HG03039 (cell line): ENCODE results near the gene U2AF2.

Experiments
- ATAC-seq: cut with Tn5 transposase; IDR thresholded peaks from one replicate; pipeline ENCODE4 v1.9.1; 2021; ENCODE audit warnings: mild to moderate bottlenecking, moderate library complexity; ENCODE audit not compliant: unreplicated experiment

The U2AF2 gene

DNA sequence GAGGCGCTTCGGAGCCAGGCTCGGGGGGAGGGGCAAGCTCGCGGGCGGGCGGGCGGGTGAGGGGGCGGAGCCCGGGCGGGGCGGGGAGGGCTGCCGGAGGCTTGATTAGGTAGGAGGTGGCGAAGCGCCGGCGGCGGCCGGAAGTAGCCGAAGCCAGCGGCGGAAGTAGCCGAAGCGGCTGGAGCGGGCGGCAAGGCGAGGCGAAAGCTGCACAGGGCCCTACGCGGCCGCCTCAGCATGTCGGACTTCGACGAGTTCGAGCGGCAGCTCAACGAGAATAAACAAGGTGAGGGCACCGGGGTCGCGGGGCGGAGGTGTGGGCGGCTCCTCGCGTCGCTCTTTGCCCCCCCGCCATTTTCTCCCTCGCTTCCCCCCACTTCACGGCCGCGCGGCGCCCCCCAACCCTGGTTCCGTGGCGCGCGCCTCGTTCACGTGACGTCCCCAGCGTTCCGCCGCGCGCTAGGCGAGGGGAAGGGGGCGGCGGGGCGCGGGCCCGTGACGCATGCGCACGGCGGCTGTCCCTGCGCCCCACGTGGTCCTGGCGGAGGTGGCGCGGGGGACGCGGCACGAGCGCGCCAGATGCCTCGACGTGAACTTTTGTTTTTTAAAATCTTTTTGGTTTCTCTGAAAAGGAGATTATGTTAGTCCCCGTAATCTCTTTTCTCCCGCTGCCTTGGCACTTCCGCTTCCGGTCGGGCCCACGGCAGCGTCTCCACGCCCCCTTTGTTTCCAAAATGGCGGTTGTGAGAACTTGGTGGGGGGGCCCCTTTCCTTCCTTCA, at the start of gene U2AF2:
U2AF2 (plus strand) TSS at position 168 of the 780 bp plus-strand sequence; CDS start at position 238, 70 bp downstream.
- peak; percentile 27 for ATAC-seq

DNA sequence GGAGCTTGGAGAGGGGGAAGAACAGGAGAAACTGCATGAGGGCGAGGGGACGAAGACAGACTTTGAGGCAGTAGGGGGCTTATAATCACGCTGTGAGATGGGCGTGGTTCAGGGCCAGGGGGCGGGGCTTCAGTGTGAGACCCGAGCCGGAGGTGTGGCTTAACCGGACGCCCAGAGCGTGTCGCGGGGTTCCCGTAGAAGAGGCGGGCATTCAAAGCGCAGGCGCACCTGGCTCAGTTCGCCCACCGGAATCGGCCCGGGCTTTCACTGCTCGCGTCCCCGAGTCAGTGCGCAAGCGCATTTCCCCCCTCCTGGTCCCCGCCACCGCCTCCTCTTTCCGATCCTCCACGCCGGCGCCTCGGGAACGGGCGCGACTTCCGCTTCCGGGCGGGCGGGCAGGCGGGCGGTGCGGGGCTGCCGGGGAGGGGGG, 49.6 kb upstream of the U2AF2 start:
- peak; percentile 65 for ATAC-seq

DNA sequence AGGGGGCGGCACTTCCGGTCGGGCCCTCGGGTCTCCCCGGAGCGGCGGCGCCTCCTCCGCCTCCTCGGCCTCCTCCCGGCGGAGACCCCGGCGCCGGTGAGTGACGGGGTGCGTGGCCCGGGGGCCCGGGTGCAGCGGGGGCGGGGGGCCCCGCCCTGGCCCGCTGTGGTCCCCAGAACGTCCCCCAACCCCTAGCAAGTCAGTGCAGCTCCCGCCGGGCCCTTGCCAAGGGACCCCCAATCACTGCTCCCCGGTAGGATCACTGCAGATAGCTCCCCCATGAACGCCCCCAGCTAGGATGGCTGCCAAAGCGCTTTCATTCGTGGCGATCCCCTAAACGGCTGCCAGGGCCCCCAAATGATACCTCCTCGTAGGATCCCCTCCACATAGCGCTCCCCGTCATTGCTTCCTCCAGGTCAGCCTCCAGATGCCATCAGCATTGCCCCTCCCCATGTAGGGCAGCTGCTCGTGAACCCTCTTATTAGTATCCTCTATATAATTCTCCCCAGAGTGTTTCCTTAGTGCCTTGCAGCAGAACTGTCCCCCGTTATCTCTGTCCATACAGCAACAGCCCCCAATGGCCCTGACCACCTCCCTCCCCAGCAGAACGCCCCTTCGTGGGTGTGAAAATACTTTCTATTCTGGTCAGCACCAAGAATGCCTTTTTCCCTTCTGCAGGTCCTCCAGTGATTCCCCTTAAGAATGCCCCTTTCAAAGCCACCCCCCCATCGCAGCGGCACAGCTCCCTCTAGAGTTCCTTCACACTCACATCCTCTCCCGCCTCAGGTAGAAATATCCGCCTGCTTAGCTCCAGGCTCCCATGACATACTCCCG, 49.0 kb upstream of the U2AF2 start, which contains the start of gene ZNF865:
ZNF865 (plus strand) TSS at position 11 of the 834 bp plus-strand sequence. CDS start 7,972 bp downstream, outside the sequence.
- peak; percentile 12 for ATAC-seq

DNA sequence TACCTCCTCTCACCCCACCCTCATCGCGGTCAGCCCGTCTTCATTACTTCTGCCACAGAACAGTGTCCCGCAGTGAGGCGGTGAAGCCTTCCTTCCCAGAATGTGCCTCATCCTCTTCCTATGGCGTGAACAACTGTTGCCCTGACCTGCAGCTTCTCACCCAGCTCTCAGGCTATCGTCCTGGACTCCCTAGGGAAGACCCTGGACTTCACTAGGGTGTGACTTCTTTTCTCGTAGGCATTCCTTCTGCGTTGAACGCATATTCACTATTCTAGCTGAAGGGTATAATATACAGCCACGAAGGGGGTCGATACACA, 48.4 kb upstream of the U2AF2 start:
- ATAC-seq = no peak

DNA sequence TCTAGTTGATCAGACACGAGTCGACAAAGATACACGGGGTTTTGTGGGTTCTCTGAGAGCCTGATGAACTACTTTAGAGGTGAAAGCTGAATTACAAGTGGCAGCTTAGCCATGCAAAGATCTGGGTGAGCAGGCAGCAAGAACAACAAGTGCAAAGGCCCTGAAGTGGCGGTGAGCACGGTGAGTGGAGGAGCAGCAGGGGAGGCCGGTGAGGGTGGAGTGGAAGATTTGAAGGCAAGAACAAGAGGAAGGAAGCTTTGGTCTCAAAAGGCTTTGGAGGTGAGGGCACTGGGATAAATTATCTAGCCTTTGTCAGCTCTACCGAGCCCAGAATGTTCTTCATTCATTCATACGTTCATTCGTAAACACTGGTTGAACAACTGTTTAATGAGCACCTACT, 48.0 kb upstream of the U2AF2 start:
- no peak for ATAC-seq

DNA sequence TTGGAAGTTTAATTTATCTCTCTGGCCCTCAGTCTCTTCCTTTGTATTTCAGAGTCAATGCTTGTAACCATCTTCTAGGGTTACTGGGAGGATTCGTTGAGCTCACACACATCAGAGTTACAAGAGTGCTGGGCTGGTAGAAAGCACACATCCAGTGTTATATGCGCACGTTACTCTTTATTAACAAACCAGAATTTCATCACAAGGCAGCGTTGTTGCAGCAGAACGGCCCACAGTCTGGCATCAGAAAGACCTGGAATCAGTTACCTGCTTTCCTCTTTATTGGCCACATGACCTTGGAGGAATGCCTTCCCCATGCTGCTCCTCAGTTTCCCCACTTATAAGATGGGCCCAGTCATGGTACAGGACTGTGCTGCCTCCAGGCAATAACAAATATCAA, 45.5 kb upstream of the U2AF2 start:
- no peak for ATAC-seq

DNA sequence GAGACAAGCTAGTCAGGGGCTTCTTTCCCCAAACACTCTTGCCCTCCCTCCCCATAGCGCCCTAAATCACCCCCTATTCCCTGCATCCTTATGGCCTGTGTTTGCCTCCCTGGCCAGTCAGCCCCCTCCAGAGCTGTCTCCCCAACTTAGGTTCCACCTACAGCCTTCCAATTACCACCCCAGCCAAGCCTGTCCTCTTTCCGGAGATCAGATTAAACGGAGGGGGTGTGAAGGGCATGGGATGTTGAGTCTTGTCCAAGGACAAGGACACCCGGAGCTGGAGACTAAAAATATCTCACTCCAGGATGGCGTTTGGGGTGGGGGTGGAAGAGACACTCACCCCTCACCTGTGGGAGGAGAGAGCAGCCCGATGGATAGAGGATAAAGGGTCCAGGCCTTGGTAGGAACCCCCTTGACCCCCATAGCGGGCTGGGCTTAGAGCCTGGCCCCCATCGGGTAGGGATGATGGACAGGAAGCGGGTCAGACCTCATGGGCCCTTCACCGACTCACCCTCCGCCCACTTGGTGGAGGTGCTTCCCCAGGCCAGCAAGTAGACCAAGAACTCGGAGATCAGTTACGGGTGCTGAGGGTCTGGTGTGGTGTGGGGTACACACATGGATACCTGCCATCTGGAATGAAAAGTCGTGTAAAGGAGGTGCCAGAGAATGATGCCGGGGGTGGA, 43.4 kb upstream of the U2AF2 start:
- ATAC-seq = no peak

DNA sequence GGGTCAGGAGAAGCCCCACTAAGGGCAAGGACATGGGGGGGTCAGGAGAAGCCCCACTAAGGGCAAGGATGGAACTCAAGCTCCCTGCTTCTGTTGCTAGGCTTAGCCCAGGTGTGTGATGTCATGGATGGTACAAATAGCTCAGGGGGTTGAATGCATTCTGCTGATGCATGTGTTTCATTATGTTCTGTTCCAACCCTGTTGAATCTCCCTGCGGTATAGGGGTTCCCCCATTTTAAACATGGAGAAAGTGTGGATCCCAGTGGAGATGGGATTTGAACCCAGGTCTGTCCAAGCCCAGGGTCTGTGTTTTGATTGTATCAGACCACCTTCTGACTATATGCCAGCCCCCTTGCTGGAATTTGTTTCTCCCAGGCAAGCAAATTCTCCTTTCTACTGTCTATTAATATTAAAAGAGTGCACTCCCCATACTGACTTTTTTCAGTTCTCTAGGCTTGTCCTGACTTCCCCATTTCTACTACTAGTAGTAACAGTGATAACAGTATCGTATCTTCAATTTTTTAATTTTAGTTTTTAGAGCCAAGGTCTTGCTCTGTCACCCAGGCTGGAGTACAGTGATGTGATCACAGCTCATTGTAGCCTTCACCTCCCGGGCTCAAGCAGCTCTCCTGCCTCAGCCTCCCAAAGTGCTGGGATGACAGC, 42.7 kb upstream of the U2AF2 start:
- ATAC-seq = no peak

DNA sequence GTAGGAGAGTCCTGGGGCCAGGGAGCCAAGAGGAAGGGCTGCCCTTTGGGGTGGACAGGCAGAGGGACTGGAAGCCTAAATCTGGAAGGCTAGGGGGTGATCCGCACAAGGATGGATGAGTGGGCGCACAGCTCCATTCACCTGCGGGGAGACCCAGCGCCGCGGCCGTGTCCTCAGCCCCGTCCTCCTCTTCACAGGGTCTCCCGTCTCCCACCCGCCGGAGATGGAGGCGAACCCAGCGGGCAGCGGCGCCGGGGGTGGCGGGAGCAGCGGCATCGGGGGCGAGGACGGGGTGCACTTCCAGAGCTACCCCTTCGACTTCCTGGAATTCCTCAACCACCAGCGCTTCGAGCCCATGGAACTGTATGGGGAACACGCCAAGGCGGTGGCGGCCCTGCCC, 41.4 kb upstream of the U2AF2 start:
- no peak for ATAC-seq

DNA sequence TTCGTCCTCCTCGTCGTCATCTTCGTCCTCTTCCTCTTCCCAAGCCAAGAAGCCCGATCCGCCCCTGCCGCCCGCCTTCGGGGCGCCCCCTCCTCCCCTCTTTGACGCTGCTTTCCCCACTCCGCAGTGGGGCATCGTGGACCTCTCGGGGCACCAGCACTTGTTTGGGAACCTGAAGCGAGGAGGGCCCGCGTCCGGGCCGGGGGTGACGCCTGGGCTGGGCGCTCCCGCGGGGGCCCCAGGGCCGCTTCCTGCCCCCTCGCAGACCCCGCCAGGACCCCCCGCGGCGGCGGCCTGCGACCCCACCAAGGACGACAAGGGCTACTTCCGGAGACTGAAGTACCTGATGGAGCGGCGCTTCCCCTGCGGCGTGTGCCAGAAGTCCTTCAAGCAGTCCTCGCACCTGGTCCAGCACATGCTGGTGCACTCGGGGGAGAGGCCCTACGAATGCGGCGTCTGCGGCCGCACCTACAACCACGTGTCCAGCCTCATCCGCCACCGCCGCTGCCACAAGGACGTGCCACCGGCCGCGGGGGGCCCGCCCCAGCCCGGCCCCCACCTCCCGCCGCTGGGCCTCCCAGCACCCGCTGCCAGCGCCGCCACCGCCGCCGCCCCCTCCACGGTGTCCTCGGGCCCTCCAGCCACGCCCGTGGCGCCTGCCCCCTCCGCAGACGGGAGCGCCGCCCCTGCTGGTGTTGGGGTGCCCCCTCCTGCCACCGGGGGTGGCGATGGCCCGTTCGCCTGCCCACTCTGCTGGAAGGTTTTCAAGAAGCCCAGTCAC, 40.7 kb upstream of the U2AF2 start:
- ATAC-seq = no peak

DNA sequence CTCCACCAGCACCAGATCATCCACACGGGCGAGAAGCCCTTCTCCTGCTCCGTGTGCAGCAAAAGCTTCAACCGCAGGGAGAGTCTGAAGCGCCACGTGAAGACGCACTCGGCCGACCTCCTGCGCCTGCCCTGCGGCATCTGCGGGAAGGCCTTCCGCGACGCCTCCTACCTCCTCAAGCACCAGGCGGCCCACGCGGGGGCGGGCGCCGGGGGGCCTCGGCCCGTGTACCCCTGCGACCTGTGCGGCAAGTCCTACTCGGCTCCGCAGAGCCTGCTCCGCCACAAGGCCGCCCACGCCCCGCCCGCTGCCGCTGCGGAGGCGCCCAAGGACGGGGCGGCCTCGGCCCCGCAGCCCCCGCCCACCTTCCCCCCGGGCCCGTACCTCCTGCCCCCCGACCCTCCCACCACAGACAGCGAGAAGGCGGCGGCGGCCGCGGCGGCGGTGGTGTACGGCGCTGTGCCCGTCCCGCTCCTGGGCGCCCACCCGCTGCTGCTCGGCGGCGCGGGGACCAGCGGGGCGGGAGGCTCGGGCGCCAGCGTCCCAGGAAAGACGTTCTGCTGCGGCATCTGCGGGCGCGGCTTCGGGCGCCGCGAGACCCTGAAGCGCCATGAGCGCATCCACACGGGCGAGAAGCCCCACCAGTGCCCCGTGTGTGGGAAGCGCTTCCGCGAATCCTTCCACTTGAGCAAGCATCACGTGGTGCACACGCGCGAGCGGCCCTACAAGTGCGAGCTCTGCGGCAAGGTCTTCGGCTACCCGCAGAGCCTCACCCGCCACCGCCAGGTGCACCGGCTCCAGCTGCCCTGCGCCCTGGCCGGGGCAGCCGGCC, 39.9 kb upstream of the U2AF2 start:
- no peak for ATAC-seq

DNA sequence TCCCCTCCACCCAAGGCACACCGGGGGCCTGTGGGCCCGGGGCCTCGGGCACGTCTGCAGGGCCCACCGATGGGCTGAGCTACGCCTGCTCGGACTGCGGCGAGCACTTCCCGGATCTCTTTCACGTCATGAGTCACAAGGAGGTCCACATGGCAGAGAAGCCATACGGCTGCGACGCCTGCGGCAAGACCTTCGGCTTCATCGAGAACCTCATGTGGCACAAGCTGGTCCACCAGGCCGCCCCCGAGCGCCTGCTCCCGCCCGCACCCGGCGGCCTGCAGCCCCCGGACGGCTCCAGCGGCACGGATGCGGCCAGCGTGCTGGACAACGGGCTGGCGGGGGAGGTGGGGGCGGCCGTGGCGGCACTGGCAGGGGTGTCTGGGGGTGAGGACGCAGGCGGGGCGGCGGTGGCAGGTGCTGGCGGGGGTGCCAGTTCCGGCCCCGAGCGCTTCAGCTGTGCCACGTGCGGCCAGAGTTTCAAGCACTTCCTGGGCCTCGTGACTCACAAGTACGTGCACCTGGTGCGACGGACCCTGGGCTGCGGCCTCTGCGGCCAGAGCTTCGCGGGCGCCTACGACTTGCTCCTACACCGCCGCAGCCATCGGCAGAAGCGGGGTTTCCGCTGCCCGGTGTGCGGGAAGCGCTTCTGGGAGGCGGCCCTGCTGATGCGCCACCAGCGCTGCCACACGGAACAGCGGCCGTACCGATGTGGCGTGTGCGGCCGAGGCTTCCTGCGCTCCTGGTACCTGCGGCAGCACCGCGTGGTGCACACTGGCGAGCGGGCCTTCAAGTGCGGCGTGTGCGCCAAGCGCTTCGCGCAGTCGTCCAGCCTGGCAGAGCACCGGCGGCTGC, 39.1 kb upstream of the U2AF2 start:
- ATAC-seq = no peak

DNA sequence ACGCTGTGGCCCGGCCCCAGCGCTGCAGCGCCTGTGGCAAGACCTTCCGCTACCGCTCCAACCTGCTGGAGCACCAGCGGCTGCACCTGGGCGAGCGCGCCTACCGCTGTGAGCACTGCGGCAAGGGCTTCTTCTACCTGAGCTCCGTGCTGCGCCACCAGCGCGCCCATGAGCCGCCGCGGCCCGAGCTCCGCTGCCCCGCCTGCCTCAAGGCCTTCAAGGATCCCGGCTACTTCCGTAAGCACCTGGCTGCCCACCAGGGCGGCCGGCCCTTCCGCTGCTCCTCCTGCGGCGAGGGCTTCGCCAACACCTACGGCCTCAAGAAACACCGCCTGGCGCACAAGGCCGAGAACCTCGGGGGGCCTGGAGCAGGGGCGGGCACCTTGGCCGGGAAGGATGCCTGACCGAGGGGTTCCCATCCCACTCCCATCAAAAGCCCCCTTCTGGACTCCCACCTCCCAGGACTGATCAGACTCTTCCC, 38.4 kb upstream of the U2AF2 start:
- ATAC-seq = no peak

DNA sequence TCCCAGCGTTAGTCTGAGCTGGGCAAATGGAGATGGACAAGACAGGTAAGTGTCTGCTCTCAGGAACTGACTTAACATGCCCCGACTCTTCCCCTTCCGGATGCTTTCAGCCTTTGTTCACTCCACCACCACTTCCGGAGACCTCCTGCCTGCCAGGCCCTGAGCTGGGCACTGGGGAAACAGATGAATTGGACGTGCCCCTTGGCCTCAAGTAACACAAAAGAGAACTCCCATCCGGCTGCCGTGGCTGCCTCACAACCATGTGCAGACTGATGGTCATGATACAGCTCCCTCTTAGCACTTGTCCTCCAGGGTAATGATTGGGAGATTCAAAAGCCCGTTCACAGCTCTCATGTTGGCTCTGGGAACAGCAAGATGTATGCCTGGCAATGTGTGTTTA, 37.4 kb upstream of the U2AF2 start:
- ATAC-seq = no peak

DNA sequence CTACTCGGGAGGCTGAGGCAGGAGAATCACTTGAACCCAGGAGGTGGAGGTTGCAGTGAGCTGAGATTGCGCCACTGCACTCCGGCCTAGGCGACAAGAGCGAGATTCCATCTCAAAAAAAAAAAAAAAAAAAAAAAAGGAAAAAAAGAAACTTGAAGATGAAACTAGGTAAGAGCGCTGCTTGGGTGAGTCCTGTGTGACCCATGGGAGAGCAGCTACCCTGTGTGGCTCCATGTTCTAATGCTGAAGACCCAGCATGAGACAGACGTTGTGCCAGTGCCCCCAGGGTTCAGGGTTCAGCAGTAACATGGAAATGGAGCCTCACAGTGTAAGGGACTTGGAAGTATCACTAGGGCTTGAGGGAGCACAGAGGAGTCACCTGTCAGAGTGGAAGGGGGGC, 36.4 kb upstream of the U2AF2 start:
- ATAC-seq = no peak

DNA sequence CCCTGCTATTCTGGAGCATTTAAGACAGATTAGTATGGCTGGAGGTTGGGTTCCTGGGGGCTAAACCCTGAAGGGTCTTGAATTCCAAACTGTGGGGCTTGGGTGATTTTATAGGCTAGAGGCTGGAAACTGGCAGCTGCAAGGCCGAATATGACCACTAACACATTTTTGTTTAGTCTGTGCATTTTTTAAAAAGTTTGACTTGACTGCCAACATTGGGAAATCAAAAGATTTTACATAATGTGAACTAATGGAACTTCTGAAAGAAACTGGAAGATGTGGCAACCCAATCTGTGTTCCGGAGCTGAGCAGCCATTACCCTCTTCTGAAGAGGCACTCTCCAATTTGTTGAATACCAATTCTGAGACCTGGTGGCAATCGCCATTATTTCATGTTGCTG, 35.5 kb upstream of the U2AF2 start:
- ATAC-seq = no peak

DNA sequence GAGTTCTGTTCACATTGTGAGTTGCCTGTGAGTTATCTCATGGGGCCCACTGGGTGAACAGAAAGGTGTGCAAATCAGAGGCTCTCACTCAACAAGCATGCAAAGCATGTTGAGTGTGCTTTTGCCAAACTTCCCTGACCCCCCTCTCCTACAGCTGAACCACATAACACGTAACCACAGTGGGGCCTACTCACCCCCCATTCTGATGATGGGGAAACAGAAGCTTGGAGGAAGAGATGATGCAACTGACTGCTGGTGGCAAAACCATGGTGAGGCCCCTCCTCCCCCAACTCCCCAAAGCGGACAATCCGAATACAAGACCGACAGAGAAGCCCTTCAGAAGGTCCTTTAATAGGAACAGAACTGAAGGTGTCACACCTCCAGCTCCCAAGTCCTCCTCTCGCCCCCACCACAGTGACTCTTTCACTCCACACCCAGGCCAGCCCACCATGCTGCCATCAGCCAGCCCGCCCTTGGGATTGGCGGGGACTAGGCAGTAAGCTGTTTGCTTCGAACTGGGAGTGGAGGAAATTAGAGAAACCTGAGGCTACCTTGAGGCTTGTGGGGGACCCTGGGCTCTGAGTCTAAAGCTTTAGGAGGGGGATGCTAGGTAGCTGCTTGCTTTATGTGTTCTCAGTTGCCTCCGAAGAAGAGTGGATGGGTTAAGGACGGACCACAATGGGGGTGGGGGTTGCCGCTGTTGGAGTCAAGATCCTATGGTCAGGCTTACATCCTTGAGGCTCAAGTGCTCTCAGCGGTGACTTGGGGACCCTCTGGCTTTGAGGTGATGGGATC, 34.2 kb upstream of the U2AF2 start:
- ATAC-seq = no peak
